DOHH2 (cell line): ENCODE measurements around the gene HS3ST5.

ENCODE experiments used
- H3F3A ChIP-seq: fragments of 200-600 bp; sonication (generic), shearing (Covaris generic); 2 replicates; pipeline ENCODE4 v1.6.0; 2016; ENCODE audit warnings: antibody characterized with exemption, mild to moderate bottlenecking; ENCODE audit not compliant: control insufficient read depth, insufficient read depth
- H3K27ac ChIP-seq: fragments of 200-600 bp; sonication (generic); 2 replicates; pipeline ENCODE4 v1.5.1; 2014; ENCODE audit warnings: low read depth, mild to moderate bottlenecking, low read length, moderate library complexity
- H3K27me3 ChIP-seq: fragments of 200-600 bp; sonication (generic); 2 replicates; pipeline ENCODE4 v1.6.1; 2014; ENCODE audit warnings: mild to moderate bottlenecking, low read length, mixed read lengths; ENCODE audit not compliant: control insufficient read depth
- H3K36me3 ChIP-seq: fragments of 200-600 bp; sonication (generic); 2 replicates; pipeline ENCODE4 v1.6.1; 2014; ENCODE audit warnings: mild to moderate bottlenecking, low read length, moderate library complexity, mixed read lengths; ENCODE audit not compliant: control insufficient read depth
- H3K4me1 ChIP-seq: fragments of 200-600 bp; sonication (generic); 2 replicates; pipeline ENCODE4 v1.6.1; 2014; ENCODE audit warnings: mild to moderate bottlenecking, low read length, mixed read lengths; ENCODE audit not compliant: control insufficient read depth
- H3K4me2 ChIP-seq: fragments of 200-600 bp; sonication (generic); 2 replicates; pipeline ENCODE4 v1.6.0; 2014; ENCODE audit warnings: mild to moderate bottlenecking, low read length, moderate library complexity
- H3K4me3 ChIP-seq: fragments of 200-600 bp; sonication (generic); 2 replicates; pipeline ENCODE4 v1.5.1; 2014; ENCODE audit warnings: mild to moderate bottlenecking, low read length, mixed read lengths
- H3K79me2 ChIP-seq: fragments of 200-600 bp; sonication (generic); 2 replicates; pipeline ENCODE4 v1.6.1; 2014; ENCODE audit warnings: mild to moderate bottlenecking, low read length, mixed read lengths; ENCODE audit not compliant: control insufficient read depth
- H3K9me2 ChIP-seq: fragments of 200-600 bp; sonication (generic); replicated peaks from 2 replicates; pipeline ENCODE4 v1.6.1; 2014; ENCODE audit warnings: mild to moderate bottlenecking, low read length, mixed read lengths; ENCODE audit not compliant: control insufficient read depth
- H3K9me3 ChIP-seq: fragments of 200-600 bp; sonication (generic); 2 replicates; pipeline ENCODE4 v1.6.1; 2014; ENCODE audit warnings: antibody characterized with exemption, low read length, mixed read lengths; ENCODE audit not compliant: control insufficient read depth, insufficient read depth
- H4K20me1 ChIP-seq: fragments of 200-600 bp; sonication (generic); 2 replicates; pipeline ENCODE4 v1.6.0; 2014; ENCODE audit warnings: low read depth, mild to moderate bottlenecking, antibody characterized with exemption, low read length, moderate library complexity; ENCODE audit not compliant: control insufficient read depth, insufficient read depth
- EZH2phosphoT487 ChIP-seq: fragments of 200-600 bp; sonication (generic); IDR thresholded peaks from 2 replicates; pipeline ENCODE4 v1.6.1; 2017; ENCODE audit warnings: borderline replicate concordance, mild to moderate bottlenecking, antibody characterized with exemption, low read length, moderate library complexity, mixed read lengths
- TF ChIP-seq, protein P1 (sequence below): fragments of 200-600 bp; sonication (generic); IDR thresholded peaks from one replicate; pipeline ENCODE4 v1.5.1; 2014; ENCODE audit warnings: antibody characterized with exemption, mild to moderate bottlenecking, low read depth, low read length; ENCODE audit not compliant: poor library complexity, severe bottlenecking

HS3ST5 gene

DNA sequence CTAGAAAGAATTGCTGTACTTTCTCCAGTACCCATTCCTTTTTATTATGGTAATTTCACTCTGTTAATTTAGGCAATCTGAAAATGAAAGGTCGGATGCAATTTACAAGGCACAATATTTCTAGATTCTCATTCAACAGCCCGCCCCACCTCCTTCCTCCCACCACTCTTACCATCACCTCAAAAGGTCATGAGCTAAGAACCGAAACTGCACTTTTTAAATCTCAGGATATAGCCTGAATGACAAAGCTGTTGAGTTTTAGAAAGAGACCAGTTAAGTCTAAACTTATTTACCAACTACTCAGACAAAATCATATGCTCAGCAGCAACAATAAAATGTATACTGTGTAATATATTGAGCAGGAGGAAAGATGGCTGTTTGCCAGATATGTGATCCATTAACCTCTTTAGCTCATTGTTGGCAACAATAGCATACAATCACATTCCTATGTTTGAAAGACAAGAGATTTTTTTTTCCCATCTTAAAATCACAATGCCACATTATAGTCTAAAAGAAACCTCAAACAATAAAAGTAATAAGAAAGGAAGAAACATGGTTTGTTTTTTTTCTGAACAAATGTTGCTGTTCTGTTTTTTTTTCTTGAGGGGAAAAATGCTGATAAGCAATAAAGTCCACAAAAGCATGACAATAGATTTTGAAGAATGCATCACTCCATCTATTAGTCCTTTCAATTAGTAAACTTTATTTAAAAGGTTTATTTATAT, 1.6 kb upstream of the HS3ST5 start:
- no peaks in the 10 kb centered on the region for H3K9me2 ChIP-seq
- no peak overlapping the region for H3K27ac ChIP-seq
- peaks cover 11% of the 10 kb centered on the region for H3K27me3 ChIP-seq
- no peak overlapping the region for H3K4me2 ChIP-seq
- no peaks in the 10 kb centered on the region for H3K4me1 ChIP-seq
- no peaks in the 10 kb centered on the region for H3K79me2 ChIP-seq
- no peaks in the 10 kb centered on the region for H4K20me1 ChIP-seq
- no peaks in the 10 kb centered on the region for H3K9me3 ChIP-seq
- H3F3A ChIP-seq: no peaks in the 10 kb centered on the region
- H3K4me3 ChIP-seq: no peak overlapping the region
- no peaks in the 10 kb centered on the region for H3K36me3 ChIP-seq
- TF ChIP-seq, protein P1, sequence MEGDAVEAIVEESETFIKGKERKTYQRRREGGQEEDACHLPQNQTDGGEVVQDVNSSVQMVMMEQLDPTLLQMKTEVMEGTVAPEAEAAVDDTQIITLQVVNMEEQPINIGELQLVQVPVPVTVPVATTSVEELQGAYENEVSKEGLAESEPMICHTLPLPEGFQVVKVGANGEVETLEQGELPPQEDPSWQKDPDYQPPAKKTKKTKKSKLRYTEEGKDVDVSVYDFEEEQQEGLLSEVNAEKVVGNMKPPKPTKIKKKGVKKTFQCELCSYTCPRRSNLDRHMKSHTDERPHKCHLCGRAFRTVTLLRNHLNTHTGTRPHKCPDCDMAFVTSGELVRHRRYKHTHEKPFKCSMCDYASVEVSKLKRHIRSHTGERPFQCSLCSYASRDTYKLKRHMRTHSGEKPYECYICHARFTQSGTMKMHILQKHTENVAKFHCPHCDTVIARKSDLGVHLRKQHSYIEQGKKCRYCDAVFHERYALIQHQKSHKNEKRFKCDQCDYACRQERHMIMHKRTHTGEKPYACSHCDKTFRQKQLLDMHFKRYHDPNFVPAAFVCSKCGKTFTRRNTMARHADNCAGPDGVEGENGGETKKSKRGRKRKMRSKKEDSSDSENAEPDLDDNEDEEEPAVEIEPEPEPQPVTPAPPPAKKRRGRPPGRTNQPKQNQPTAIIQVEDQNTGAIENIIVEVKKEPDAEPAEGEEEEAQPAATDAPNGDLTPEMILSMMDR: no peak
- TF ChIP-seq EZH2phosphoT487: no peak

DNA sequence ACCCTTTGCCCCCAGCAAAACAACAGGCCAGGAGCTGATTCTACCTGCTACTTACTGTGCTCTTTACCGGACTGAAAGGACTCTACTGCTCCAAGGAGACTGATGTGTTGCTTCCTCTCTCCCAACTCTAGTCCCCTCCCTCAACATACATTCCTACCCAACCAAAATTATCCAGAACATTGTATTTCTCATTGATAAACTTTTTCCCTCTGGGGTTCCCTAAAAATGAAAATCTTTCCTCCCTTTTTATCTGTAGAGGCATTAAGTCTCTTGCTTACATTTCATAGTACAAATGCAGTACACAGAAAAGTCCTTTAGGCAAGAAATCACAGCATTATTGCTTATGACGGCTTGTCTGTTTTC, 940 bp upstream of the HS3ST5 start:
- Histone ChIP-seq H3K9me3 (no peaks in the 10 kb centered on the region), H3K9me2 (no peaks in the 10 kb centered on the region), H3K36me3 (no peaks in the 10 kb centered on the region), H3K27ac (no peak overlapping the region), H3K4me1 (no peaks in the 10 kb centered on the region), H4K20me1 (no peaks in the 10 kb centered on the region), H3K27me3 (peaks cover 11% of the 10 kb centered on the region), H3K79me2 (no peaks in the 10 kb centered on the region), H3F3A (no peaks in the 10 kb centered on the region), H3K4me3 (no peak overlapping the region), H3K4me2 (no peak overlapping the region)
- TF ChIP-seq, protein P1: no peak
- no peak for TF ChIP-seq EZH2phosphoT487

DNA sequence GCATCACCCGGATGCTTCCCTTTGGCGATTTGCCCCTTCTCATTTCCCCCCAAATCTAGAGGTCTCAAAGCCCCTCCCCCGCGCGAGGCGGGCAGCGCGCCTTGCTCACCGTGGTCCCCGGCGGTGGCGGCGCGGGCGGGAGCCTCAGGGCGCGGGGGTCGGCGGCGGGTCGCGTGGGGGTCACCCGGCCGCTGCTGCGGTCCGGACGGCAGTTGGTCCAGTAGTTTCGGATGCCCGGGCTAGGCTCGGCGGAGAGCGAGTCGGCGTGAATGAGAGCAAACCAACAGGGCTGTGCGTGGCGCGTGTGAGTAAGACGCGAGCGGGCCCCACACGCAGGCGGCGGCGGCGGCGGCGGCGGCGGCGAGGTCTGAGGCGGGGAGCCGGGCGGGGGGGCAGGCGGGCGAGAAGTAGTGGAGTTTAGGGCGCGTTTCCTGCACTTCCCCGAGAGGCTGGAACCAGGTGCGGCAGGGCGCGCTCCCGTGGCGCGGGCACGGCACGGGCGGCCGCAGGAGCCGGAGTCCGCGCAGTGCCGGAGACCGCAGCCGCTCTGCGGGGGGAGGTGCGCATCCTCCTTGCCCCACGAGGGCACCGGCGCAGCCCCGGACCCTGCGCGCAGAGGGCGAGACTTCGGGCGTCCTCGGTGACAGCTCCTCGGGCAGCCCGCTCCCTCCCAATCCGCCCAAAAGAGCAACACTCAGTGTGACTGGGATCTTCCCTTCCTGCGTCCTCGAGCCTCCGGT, 567 bp downstream of the HS3ST5 start:
- Histone ChIP-seq H4K20me1 (no peaks in the 10 kb centered on the region), H3K79me2 (no peaks in the 10 kb centered on the region), H3K9me2 (no peaks in the 10 kb centered on the region), H3K9me3 (no peaks in the 10 kb centered on the region), H3K36me3 (no peaks in the 10 kb centered on the region), H3F3A (no peaks in the 10 kb centered on the region), H3K27me3 (peaks cover 11% of the 10 kb centered on the region), H3K4me3 (no peak overlapping the region), H3K4me2 (no peak overlapping the region), H3K4me1 (no peaks in the 10 kb centered on the region), H3K27ac (no peak overlapping the region)
- TF ChIP-seq, protein P1: no peak
- no peak for TF ChIP-seq EZH2phosphoT487
